ENCODE measurements around the gene NAA15.
"Not testable (repeated sequence)": the region's sequence is repeated elsewhere in the genome, so short reads cannot be mapped to it uniquely, and the experiment has no call there.

Gene NAA15

DNA sequence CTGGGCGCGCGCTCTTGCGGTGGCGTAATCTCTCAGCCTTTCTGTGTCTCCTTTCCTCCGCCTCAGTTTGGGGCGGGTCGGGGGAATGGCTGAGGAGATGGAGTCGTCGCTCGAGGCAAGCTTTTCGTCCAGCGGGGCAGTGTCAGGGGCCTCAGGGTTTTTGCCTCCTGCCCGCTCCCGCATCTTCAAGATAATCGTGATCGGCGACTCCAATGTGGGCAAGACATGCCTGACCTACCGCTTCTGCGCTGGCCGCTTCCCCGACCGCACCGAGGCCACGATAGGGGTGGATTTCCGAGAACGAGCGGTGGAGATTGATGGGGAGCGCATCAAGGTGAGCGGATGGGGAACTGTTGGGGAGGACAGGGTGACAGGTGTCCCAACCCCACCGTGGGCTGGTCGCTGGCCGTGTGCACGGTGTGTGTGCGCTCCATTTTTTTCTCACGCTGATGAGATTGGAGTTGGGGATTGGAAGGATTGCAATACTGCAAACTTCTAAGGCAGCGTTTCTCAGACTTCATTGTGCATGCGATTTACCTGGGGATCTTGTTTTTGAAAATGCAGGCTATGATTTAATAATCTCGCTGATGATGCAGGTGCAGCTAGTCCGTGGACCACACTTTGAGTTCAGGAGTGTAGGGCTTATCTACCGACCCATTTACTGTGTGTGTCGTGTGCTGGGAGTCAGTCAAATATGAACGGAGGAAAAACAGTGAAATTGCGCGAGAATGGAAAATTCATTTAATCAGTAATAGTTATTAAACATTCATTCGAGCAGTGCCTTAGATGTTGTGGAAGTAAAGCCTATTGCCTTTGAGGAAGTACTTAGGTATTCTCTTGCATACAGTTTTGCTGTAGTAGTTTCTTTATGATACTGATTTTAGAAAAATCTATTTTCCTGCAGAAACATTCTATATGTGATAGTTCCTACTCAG is 153.1 kb downstream of the NAA15 start, which contains the start of gene RAB33B:
Gene RAB33B (plus strand): TSS at position 11 of the 935 bp plus-strand sequence. CDS start 75 bp downstream, at position 86.
- no peak for DNase-seq

GRCh38 chr4:139455126-139455538 is 153.8 kb downstream of the NAA15 start:
- DNase-seq, result no peak

DNA sequence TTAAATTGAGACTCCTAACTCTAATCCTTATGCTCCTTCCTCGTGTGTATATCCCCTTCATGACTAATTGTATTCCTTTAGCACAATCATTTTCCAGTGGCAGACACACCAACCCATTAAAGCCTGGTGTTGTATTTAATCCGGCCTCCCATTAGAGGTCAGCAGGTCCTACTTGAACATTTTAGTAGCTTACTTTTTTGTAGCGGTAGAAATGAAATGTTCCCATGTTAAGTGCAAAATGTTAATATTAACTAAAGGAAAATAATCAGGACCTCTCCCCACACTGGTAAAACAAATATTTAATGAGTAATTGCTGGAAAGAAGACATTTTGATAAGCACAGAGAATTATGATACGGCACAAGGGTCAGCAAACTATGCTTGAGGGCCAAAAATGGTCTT is 156.0 kb downstream of the NAA15 start:
- DNase-seq, result no peak

GRCh38 chr4:139458543-139458942 is 157.2 kb downstream of the NAA15 start:
- DNase-seq, result no peak

DNA sequence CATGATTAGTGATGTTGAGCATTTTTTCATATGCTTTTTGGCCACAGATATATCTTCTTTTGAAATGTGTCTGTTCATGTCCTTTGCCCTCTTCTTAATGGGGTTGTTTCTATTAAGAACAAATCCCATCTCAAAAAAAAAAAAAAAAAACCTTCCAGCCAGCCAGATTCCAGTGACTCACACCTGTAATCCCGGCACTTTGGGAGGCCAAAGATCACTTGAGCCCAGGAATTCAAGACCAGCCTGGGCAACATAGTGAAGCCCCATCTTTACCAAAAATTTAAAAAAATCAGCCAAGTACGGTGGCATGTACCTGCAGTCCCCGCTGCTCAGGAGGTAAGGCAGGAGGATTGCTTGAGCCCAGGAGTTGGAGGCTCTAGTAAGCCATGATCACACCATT is 157.7 kb downstream of the NAA15 start:
- DNase-seq, result no peak

GRCh38 chr4:139460565-139460964 is 159.3 kb downstream of the NAA15 start:
- DNase-seq, result no peak

- DNase-seq, result no peak
Observed at GRCh38 chr4:139461022-139461628, 159.8 kb downstream of the NAA15 start.

GRCh38 chr4:139464512-139464911 is 163.2 kb downstream of the NAA15 start:
- DNase-seq, result not testable (repeated sequence)

- DNase-seq, result no peak
Observed at GRCh38 chr4:139465922-139466321, 164.6 kb downstream of the NAA15 start.

DNA sequence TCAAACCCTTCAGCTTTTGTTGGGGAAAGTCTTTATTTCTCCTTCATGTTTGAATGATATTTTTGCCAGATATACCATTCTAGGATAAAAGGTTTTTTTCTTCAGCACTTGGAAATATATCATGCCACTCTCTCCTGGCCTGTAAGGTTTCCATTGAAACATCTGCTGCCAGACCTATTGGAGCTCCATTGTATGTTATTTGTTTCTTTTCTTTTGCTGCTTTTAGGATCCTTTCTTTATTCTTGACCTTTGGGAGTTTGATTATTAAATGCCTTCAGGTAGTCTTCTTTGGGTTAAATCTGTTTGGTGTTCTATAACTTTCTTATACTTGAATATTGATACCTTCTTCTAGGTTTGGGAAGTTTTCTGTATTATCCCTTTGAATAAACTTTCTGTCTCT is 167.5 kb downstream of the NAA15 start:
- DNase-seq, result not testable (repeated sequence)

GRCh38 chr4:139469216-139469615 is 167.9 kb downstream of the NAA15 start:
- DNase-seq, result no peak

Measured in activated CD4-positive, alpha-beta T cell treated with anti-CD3 and anti-CD28 coated beads, Interleukin-2, amount 50 U/mL, for 48 hours (primary cell).